HuH-7 (cell line): ENCODE results near the gene VPS26B.
"Not testable (repeated sequence)": the region's sequence is repeated elsewhere in the genome, so short reads cannot be mapped to it uniquely, and the experiment has no call there.

Source experiments
- DNase-seq: peaks from one replicate; pipeline ENCODE4 v3.0.0; 2011; ENCODE audit warnings: low spot score

Gene VPS26B

GRCh38 chr11:134282121-134283045 lies 57.9 kb downstream of the VPS26B start:
- no peak for DNase-seq

GRCh38 chr11:134283461-134284230 lies 59.2 kb downstream of the VPS26B start:
- no peak for DNase-seq

- not testable (repeated sequence) for DNase-seq
Measured at GRCh38 chr11:134284349-134284748, 59.9 kb downstream of the VPS26B start.

GRCh38 chr11:134287561-134287960 lies 63.1 kb downstream of the VPS26B start:
- DNase-seq: no peak

GRCh38 chr11:134288486-134288885 lies 64.0 kb downstream of the VPS26B start:
- no peak for DNase-seq

GRCh38 chr11:134289167-134289566 lies 64.7 kb downstream of the VPS26B start:
- no peak for DNase-seq

GRCh38 chr11:134289789-134290188 lies 65.3 kb downstream of the VPS26B start:
- DNase-seq: no peak

- no peak for DNase-seq
Measured at GRCh38 chr11:134290646-134291045, 66.2 kb downstream of the VPS26B start.

- DNase-seq: no peak
Measured at GRCh38 chr11:134291196-134291595, 66.7 kb downstream of the VPS26B start.

GRCh38 chr11:134292661-134293060 lies 68.2 kb downstream of the VPS26B start:
- no peak for DNase-seq

GRCh38 chr11:134293119-134294113 lies 68.9 kb downstream of the VPS26B start:
- DNase-seq: no peak

- no peak for DNase-seq
Measured at GRCh38 chr11:134294664-134295063, 70.2 kb downstream of the VPS26B start.
